ENCODE measurements around the gene CLSTN1.

DNA sequence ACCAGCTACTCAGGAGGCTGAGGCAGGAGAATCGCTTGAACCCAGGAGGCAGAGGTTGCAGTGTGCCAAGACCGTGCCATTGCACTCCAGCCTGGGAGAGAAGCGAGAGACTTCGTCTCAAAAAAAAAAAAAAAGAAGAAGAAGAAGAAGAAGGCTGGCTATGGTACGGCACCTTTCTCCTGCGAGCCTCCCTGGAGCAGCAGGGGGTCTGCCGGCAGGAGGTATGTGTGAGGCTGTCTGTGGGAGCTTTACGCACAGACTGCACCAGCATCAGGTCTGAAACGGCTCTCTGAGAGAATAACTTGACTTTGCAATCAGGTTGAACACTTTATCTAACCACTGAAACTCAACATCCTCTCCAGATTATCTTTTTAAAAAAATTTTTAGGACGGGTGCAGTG is 44.9 kb downstream of the CLSTN1 start:
- TF ChIP-seq, protein P1, sequence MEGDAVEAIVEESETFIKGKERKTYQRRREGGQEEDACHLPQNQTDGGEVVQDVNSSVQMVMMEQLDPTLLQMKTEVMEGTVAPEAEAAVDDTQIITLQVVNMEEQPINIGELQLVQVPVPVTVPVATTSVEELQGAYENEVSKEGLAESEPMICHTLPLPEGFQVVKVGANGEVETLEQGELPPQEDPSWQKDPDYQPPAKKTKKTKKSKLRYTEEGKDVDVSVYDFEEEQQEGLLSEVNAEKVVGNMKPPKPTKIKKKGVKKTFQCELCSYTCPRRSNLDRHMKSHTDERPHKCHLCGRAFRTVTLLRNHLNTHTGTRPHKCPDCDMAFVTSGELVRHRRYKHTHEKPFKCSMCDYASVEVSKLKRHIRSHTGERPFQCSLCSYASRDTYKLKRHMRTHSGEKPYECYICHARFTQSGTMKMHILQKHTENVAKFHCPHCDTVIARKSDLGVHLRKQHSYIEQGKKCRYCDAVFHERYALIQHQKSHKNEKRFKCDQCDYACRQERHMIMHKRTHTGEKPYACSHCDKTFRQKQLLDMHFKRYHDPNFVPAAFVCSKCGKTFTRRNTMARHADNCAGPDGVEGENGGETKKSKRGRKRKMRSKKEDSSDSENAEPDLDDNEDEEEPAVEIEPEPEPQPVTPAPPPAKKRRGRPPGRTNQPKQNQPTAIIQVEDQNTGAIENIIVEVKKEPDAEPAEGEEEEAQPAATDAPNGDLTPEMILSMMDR (IDR thresholded peaks at IDR 0.05): no peak
- TF ChIP-seq EZH2 (IDR thresholded peaks at IDR 0.05; ENCODE audit: borderline replicate concordance, insufficient read depth, low read depth, low read length, poor library complexity, severe bottlenecking): no peak

All from B cell (primary cell).